Spleen (tissue), 11 donors: ENCODE results near the gene CETN3. TPM values are rescaled to one million over a fixed set of nuclear protein-coding genes. Genes with fewer than 3 reads are reported as not detected.
A peak's percentile ranks its signal among the peaks of the same experiment; 100 is the strongest.

Experiments
- DNase-seq: peaks from one replicate; pipeline ENCODE4 v3.0.0-alpha.2; 2020
- H3K27ac ChIP-seq, 8 donors: fragments of 200-600 bp; sonication (generic) in 7 of 8; 1 replicate in 4 of 8; 2 replicates in 4 of 8; pipeline versions ENCODE4 v1.5.0 to v1.8.0; 2016 to 2021; ENCODE audit warnings: inconsistent platforms in 4 of 8, mild to moderate bottlenecking in 4 of 8, moderate library complexity in 1 of 8
- H3K27me3 ChIP-seq, 7 donors: fragments of 200-600 bp; sonication (generic) in 6 of 7; replicated peaks in 1 of 7; 1 replicate in 4 of 7; 2 replicates in 3 of 7; pipeline versions ENCODE4 v1.5.0 to v1.8.0; 2016 to 2021; ENCODE audit warnings: inconsistent platforms in 3 of 7, mild to moderate bottlenecking in 1 of 7
- H3K36me3 ChIP-seq, 6 donors: fragments of 200-600 bp; sonication (generic) in 5 of 6; 1 replicate in 4 of 6; 2 replicates in 2 of 6; pipeline versions ENCODE4 v1.5.0 to v1.8.0; 2016 to 2021; ENCODE audit warnings: inconsistent platforms in 2 of 6
- H3K4me1 ChIP-seq, 6 donors: fragments of 200-600 bp; sonication (generic) in 5 of 6; 1 replicate in 3 of 6; 2 replicates in 3 of 6; pipeline versions ENCODE4 v1.5.0 to v1.8.0; 2016 to 2021; ENCODE audit warnings: inconsistent platforms in 3 of 6
- H3K4me3 ChIP-seq, 8 donors: fragments of 200-600 bp; sonication (generic) in 7 of 8; 1 replicate in 4 of 8; 2 replicates in 4 of 8; pipeline versions ENCODE4 v1.5.0 to v1.8.0; 2016 to 2021; ENCODE audit warnings: inconsistent platforms in 4 of 8, mild to moderate bottlenecking in 4 of 8, moderate library complexity in 2 of 8
- H3K9me3 ChIP-seq, 8 donors: fragments of 200-600 bp; sonication (generic) in 7 of 8; 1 replicate in 4 of 8; 2 replicates in 4 of 8; pipeline versions ENCODE4 v1.5.0 to v1.8.0; 2016 to 2021; ENCODE audit warnings: inconsistent platforms in 4 of 8
- POLR2A ChIP-seq, 3 donors: fragments of 450-650 bp; IDR thresholded peaks; one replicate each; pipeline ENCODE4 v1.5.1; 2017; ENCODE audit warnings: antibody characterized with exemption in 3 of 3, mild to moderate bottlenecking in 1 of 3
- POLR2AphosphoS5 ChIP-seq, 3 donors: sonication (generic); formaldehyde crosslinking; IDR thresholded peaks; one replicate each; pipeline ENCODE4 v1.5.1; 2017; ENCODE audit warnings: antibody characterized with exemption in 3 of 3
- WGBS, 5 donors: extraction: QIAGEN DNeasy Blood & Tissue Kit in 3 of 5; methylation state at CpG; one replicate each; pipeline versions ENCODE4 v1.1.5 to v1.1.7; 2013 to 2018; 5-methylcytosine and 5-hydroxymethylcytosine counted together
- intact Hi-C: fragments of 100-400 bp; cut with DNase I; formaldehyde crosslinking; loops from one replicate; pipeline ENCODE4 v1.15.0; 2023; ENCODE audit warnings: low total_unique reads
- polyA plus RNA-seq, 3 donors: library from polyadenylated mRNA; stranded (reverse); fragments of 200-250 nt; gene quantifications; one replicate each; pipeline ENCODE4 v1.2.1, GENCODE V29; 2013
- total RNA-seq, 7 donors: library from RNA; depleted of rRNA in 3 of 7; stranded (reverse); fragments of >200 nt in 3 of 7; fragmentation: NEBNext Ultra II Directional in 4 of 7; extraction: Animal tissue kit (Norgen Biotek cat#: 25700) in 4 of 7; gene quantifications; one replicate each; pipeline versions ENCODE4 v1.1.0 to v1.2.1, GENCODE V29; 2016 to 2021
- TF ChIP-seq, protein P1 (sequence below), 11 experiments: fragments of 200-600 bp in 7 of 11; fragments of 450-650 bp in 4 of 11; sonication (generic) in 4 of 11; IDR thresholded peaks in 8 of 11; conservative IDR thresholded peaks in 3 of 11; 1 replicate in 7 of 11; 2 replicates in 4 of 11; pipeline versions ENCODE4 v1.4.0 to v1.8.0; 2016 to 2021; ENCODE audit warnings: antibody characterized with exemption in 11 of 11, inconsistent platforms in 4 of 11, mild to moderate bottlenecking in 1 of 11
- donor health status: healthy with polysubstance abuse.
- donor health status: DM: no; HTN: no; CAD: no; lungs with moderate emphysema.
- donor health status: DM: no; HTN: no; CAD: no.
- donor health status: Bipolar disorder and iron deficiency.
- donor health status: healthy.
- donor health status: DM: no; HTN: no; CAD: no.
- donor health status: DM: yes; HTN: yes; CAD: no.

The CETN3 gene
- total and polyA plus RNA-seq, 10 donors: 7.8 to 28.2 (median 16.8) TPM

DNA sequence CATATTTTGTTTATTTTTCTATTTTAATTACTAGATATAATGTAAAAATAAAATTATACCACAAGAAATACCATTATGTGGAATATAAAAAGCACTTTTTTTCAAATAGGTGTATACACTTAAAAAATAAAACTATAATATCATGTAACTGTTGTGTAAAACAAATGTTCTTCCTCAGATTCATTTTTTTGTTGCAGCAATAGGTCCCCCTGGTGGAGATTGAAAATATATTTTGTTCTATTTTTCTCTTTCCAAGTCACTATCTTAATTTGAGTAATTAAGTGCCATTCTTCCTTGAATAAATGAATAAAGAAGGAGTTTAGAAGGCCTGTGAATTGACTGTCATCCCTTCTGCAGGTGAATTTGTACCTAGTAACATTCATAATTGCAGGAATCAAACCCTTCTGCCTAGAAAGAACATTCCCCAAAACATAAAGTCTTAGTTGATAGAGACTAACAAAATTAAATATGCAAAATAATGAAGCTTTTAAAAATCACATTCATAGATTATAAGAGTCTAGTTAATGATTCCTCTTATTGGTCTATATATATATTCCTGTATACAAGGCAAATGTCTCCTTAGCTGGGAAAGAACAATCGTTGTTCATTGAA lies 23.4 kb downstream of the CETN3 start:
- WGBS, 5 donors: 91 to 100% (median 98%) methylated on average over 1 of the region's 1 CpG
- DNase-seq: no peak

DNA sequence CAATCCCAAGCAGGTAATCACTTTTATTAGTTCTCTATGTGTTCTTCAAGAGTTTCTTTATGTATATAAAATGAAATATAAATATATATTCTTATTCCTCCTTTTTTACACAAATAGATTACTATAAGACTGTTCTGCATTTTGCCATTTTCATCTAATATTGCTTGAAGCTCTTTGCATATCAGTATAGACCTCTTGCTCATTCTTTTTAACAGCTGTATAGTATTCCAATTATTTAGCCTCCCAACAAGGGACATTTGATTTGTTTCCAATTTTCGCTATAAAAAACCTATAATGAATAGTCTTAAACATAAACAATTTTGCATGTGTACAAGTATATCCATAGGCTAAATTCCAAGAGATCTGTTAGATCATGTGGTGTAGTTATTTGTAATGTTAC lies 25.2 kb downstream of the CETN3 start:
- Histone ChIP-seq H3K9me3 (no peaks in the 10 kb centered on the region), H3K27me3 (no peaks in the 10 kb centered on the region), H3K4me3 (no peak overlapping the region), H3K36me3 (no peaks in the 10 kb centered on the region), H3K4me1 (no peaks in the 10 kb centered on the region), H3K27ac (no peak overlapping the region)
- TF ChIP-seq, protein P1, sequence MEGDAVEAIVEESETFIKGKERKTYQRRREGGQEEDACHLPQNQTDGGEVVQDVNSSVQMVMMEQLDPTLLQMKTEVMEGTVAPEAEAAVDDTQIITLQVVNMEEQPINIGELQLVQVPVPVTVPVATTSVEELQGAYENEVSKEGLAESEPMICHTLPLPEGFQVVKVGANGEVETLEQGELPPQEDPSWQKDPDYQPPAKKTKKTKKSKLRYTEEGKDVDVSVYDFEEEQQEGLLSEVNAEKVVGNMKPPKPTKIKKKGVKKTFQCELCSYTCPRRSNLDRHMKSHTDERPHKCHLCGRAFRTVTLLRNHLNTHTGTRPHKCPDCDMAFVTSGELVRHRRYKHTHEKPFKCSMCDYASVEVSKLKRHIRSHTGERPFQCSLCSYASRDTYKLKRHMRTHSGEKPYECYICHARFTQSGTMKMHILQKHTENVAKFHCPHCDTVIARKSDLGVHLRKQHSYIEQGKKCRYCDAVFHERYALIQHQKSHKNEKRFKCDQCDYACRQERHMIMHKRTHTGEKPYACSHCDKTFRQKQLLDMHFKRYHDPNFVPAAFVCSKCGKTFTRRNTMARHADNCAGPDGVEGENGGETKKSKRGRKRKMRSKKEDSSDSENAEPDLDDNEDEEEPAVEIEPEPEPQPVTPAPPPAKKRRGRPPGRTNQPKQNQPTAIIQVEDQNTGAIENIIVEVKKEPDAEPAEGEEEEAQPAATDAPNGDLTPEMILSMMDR (IDR thresholded peaks at IDR 0.05 in 8 of 11, conservative IDR thresholded peaks at IDR 0.05 in 3 of 11): no peak
- TF ChIP-seq POLR2AphosphoS5 (IDR thresholded peaks at IDR 0.05) (no peak), POLR2A (IDR thresholded peaks at IDR 0.05) (no peak)
- DNase-seq: no peak
- intact Hi-C loops: no loop called here
- WGBS, 5 donors: 91 to 98% (median 95%) methylated on average over 1 of the region's 1 CpG

More for the DNA sequence above, 23.4 kb downstream of the CETN3 start:
- Histone ChIP-seq H3K9me3 (no peaks in the 10 kb centered on the region), H3K27me3 (no peaks in the 10 kb centered on the region), H3K36me3 (no peaks in the 10 kb centered on the region), H3K27ac (no peak overlapping the region), H3K4me3 (no peak overlapping the region), H3K4me1 (no peaks in the 10 kb centered on the region)
- TF ChIP-seq, protein P1 (IDR thresholded peaks at IDR 0.05 in 8 of 11, conservative IDR thresholded peaks at IDR 0.05 in 3 of 11): peak in 6 of 11 experiments; percentile 22 to 44 (median 33)
- no peak for TF ChIP-seq POLR2AphosphoS5 (IDR thresholded peaks at IDR 0.05)
- intact Hi-C loops: no loop called here

DNA sequence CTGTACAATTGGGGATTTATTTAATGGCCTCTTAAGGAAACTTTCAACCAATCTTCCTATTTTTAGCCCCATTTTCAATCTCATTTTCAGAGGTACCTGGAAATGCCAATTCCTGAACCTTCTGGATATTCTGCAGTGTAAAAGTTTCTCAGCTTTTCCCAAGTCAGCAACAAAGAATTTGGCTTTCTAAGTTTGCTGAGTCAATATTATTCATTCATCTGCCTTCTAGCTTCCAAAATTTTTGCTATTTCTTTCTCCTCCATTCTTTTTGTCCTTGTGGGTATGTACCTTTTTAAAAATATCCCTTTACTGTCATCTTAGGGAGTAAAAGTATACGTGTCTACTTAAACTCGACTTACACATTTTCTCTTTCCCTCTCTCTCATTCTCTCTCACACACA lies 25.7 kb downstream of the CETN3 start:
- TF ChIP-seq POLR2A (IDR thresholded peaks at IDR 0.05): no peak
- TF ChIP-seq POLR2AphosphoS5 (IDR thresholded peaks at IDR 0.05): no peak
- TF ChIP-seq, protein P1 (IDR thresholded peaks at IDR 0.05 in 8 of 11, conservative IDR thresholded peaks at IDR 0.05 in 3 of 11): no peak
- no peaks in the 10 kb centered on the region for H3K4me1 ChIP-seq
- H3K9me3 ChIP-seq: no peaks in the 10 kb centered on the region
- H3K27ac ChIP-seq: no peak overlapping the region
- H3K27me3 ChIP-seq: no peaks in the 10 kb centered on the region
- 89 to 99% (median 93%) methylated on average over 2 of the region's 2 CpGs for WGBS, 5 donors
- no peak for DNase-seq
- no peaks in the 10 kb centered on the region for H3K36me3 ChIP-seq
- H3K4me3 ChIP-seq: no peak overlapping the region
- intact Hi-C loops: no loop called here

DNA sequence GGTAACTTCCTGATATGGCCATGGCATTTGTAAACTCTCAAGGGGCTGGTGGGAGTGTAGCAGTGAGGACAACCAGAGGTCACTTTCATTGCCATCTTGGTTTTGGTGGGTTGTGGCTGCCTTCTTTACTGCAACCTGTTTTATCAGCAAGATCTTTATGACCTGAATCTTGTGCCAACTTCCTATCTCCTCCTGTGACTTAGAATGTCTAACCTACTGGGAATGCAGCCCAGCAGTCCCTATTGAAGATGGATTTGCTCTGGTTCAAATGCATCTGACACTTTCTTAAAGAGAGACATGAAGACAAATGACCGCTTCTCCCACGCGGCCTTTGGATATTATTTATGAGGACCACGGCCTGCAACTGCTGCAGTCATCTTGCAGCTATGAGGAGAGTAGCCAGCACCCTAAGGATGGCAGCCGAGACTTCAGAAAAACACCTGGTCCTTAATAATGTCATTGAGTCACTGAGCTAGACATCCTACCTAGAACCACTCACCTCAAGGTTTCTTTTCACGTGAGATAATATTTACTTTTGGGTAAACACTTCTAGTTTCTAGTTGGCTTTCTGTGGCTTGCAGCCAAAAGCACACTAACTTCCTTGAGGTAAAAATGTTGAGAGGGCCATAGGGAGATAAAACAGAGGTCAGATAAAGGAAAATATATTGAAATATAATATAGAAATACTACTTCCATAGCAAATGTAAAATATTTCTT lies 28.2 kb downstream of the CETN3 start:
- Histone ChIP-seq H3K4me3 (no peak overlapping the region), H3K9me3 (no peaks in the 10 kb centered on the region), H3K27ac (no peak overlapping the region), H3K36me3 (no peaks in the 10 kb centered on the region), H3K4me1 (no peaks in the 10 kb centered on the region), H3K27me3 (peaks cover 0 to 7% (median 0%) of the 10 kb centered on the region in 7 donors)
- no peak for DNase-seq
- TF ChIP-seq, protein P1 (IDR thresholded peaks at IDR 0.05 in 8 of 11, conservative IDR thresholded peaks at IDR 0.05 in 3 of 11): no peak
- TF ChIP-seq POLR2A (IDR thresholded peaks at IDR 0.05) (no peak), POLR2AphosphoS5 (IDR thresholded peaks at IDR 0.05) (no peak)
- 76 to 82% (median 81%) methylated on average over 6 of the region's 6 CpGs for WGBS, 5 donors
- intact Hi-C loops: no loop called here
